Fibroblast of mammary gland (primary cell): ENCODE data around the gene C11orf68.

ENCODE experiments used
- DNase-seq: peaks from one replicate; pipeline ENCODE4 v3.0.0-alpha.2; 2010; ENCODE audit warnings: low read depth
- H3K4me3 ChIP-seq: 2 replicates; pipeline ENCODE4 v1.5.1; 2011; ENCODE audit warnings: low read depth, mild to moderate bottlenecking, low read length, moderate library complexity; ENCODE audit not compliant: control insufficient read depth
- CTCF ChIP-seq: conservative IDR thresholded peaks from 2 replicates; pipeline ENCODE4 v1.5.1; 2011; ENCODE audit warnings: low read depth, low read length, inconsistent platforms; ENCODE audit not compliant: control insufficient read depth, insufficient read depth

The C11orf68 gene

GRCh38 chr11:65916391-65916790, 2.5 kb downstream of the C11orf68 start:
- H3K4me3 ChIP-seq = peak overlapping the region; percentile 85
- DNase-seq = no peak
- no peak for TF ChIP-seq CTCF

- DNase-seq = peak; percentile 98
- TF ChIP-seq CTCF = no peak
- H3K4me3 ChIP-seq = peak overlapping the region; percentile 85
Measured at GRCh38 chr11:65915821-65916251, 3.0 kb downstream of the C11orf68 start.

- H3K4me3 ChIP-seq = peak overlapping the region; percentile 17
- TF ChIP-seq CTCF = no peak
- no peak for DNase-seq
Measured at GRCh38 chr11:65915101-65915820, 3.6 kb downstream of the C11orf68 start.

GRCh38 chr11:65912845-65913244, 6.0 kb downstream of the C11orf68 start:
- DNase-seq = peak; percentile 83
- no peak for TF ChIP-seq CTCF
- H3K4me3 ChIP-seq = no peak overlapping the region

- peak; percentile 38 for TF ChIP-seq CTCF
- no peak overlapping the region for H3K4me3 ChIP-seq
- peak; percentile 91 for DNase-seq
Measured at GRCh38 chr11:65911682-65912568, 6.9 kb downstream of the C11orf68 start.

- no peak for TF ChIP-seq CTCF
- no peak overlapping the region for H3K4me3 ChIP-seq
- DNase-seq = no peak
Measured at GRCh38 chr11:65907878-65908277, 11.0 kb downstream of the C11orf68 start.
